ENCODE results near the gene SHISA6. TPM values are rescaled to one million over a fixed set of nuclear protein-coding genes. Genes with fewer than 3 reads are reported as not detected.

The SHISA6 gene
- polyA plus RNA-seq, 1 donor (not counting 4 experiments of a cell fraction or from before 2014, with no cell fraction given) = 2.2 TPM

- no peaks in the 10 kb centered on the region for H4K20me1 ChIP-seq (ENCODE audit: control insufficient read depth, extremely low read depth, insufficient read depth, low read length)
- no peak overlapping the region for H3K27ac ChIP-seq (ENCODE audit: control insufficient read depth, insufficient read depth, low read length)
- no peak for FAIRE-seq
- no peak overlapping the region for H3K9ac ChIP-seq (ENCODE audit: control insufficient read depth, extremely low read depth, insufficient read depth, low read length)
- no peaks in the 10 kb centered on the region for H3K36me3 ChIP-seq (ENCODE audit: control insufficient read depth in 2 of 2, extremely low read depth in 1 of 2, insufficient read depth in 2 of 2, low read length in 2 of 2)
- no peak for DNase-seq (ENCODE audit: low read depth, low spot score)
- peaks cover 12% of the 10 kb centered on the region for H3K4me1 ChIP-seq (ENCODE audit: control insufficient read depth, extremely low read depth, insufficient read depth, low read length)
- TF ChIP-seq EZH2 (IDR thresholded peaks at IDR 0.05; ENCODE audit: low read length) = no peak
- no peak for TF ChIP-seq CTCF (optimal IDR thresholded peaks at IDR 0.05 in 1 of 3, IDR thresholded peaks at IDR 0.05 in 1 of 3, conservative IDR thresholded peaks at IDR 0.05 in 1 of 3; ENCODE audit: extremely low read depth in 1 of 3, insufficient read depth in 2 of 3, low read length in 3 of 3)
- dilution Hi-C loops (cut with MboI; ENCODE audit: extremely low pct_ligation_motif_present, low sequenced_read_pairs) = no loop called here
- H3K79me2 ChIP-seq (ENCODE audit: control insufficient read depth, insufficient read depth, low read length) = no peaks in the 10 kb centered on the region
- no peak overlapping the region for H3K4me3 ChIP-seq (ENCODE audit: control insufficient read depth in 2 of 3, extremely low read depth in 1 of 3, insufficient read depth in 2 of 3, low read depth in 1 of 3, low read length in 3 of 3)
- no peaks in the 10 kb centered on the region for H3K9me3 ChIP-seq (ENCODE audit: control insufficient read depth, low read depth, low read length)
- no peaks in the 10 kb centered on the region for H3K9me1 ChIP-seq (ENCODE audit: control insufficient read depth, extremely low read depth, insufficient read depth, low read length)
- H3K27me3 ChIP-seq (ENCODE audit: control insufficient read depth, extremely low read depth, insufficient read depth, low read length) = no peaks in the 10 kb centered on the region
- H2AFZ ChIP-seq (ENCODE audit: control insufficient read depth, low read length) = no peak overlapping the region
- H3K4me2 ChIP-seq (ENCODE audit: control insufficient read depth, extremely low read depth, insufficient read depth, low read depth, low read length) = no peak overlapping the region
Measured at GRCh38 chr17:11256877-11257276, 15.9 kb downstream of the SHISA6 start.

- Histone ChIP-seq H3K4me2 (ENCODE audit: control insufficient read depth, extremely low read depth, insufficient read depth, low read depth, low read length) (no peak overlapping the region), H3K27me3 (ENCODE audit: control insufficient read depth, extremely low read depth, insufficient read depth, low read length) (no peaks in the 10 kb centered on the region), H3K9me1 (ENCODE audit: control insufficient read depth, extremely low read depth, insufficient read depth, low read length) (no peaks in the 10 kb centered on the region), H3K36me3 (ENCODE audit: control insufficient read depth in 2 of 2, extremely low read depth in 1 of 2, insufficient read depth in 2 of 2, low read length in 2 of 2) (peaks cover 0 to 7% of the 10 kb centered on the region in 2 experiments), H3K4me3 (ENCODE audit: control insufficient read depth in 2 of 3, extremely low read depth in 1 of 3, insufficient read depth in 2 of 3, low read depth in 1 of 3, low read length in 3 of 3) (no peak overlapping the region), H3K9me3 (ENCODE audit: control insufficient read depth, low read depth, low read length) (no peaks in the 10 kb centered on the region), H4K20me1 (ENCODE audit: control insufficient read depth, extremely low read depth, insufficient read depth, low read length) (no peaks in the 10 kb centered on the region), H3K4me1 (ENCODE audit: control insufficient read depth, extremely low read depth, insufficient read depth, low read length) (peaks cover 6% of the 10 kb centered on the region), H3K9ac (ENCODE audit: control insufficient read depth, extremely low read depth, insufficient read depth, low read length) (no peak overlapping the region), H3K27ac (ENCODE audit: control insufficient read depth, insufficient read depth, low read length) (no peak overlapping the region), H3K79me2 (ENCODE audit: control insufficient read depth, insufficient read depth, low read length) (no peaks in the 10 kb centered on the region), H2AFZ (ENCODE audit: control insufficient read depth, low read length) (no peak overlapping the region)
- FAIRE-seq (no peak), DNase-seq (ENCODE audit: low read depth, low spot score) (no peak)
- dilution Hi-C loops (cut with MboI; ENCODE audit: extremely low pct_ligation_motif_present, low sequenced_read_pairs) = no loop called here
- TF ChIP-seq CTCF (optimal IDR thresholded peaks at IDR 0.05 in 1 of 3, IDR thresholded peaks at IDR 0.05 in 1 of 3, conservative IDR thresholded peaks at IDR 0.05 in 1 of 3; ENCODE audit: extremely low read depth in 1 of 3, insufficient read depth in 2 of 3, low read length in 3 of 3) = peak in 2 of 3 experiments; percentile 28 to 49
- TF ChIP-seq EZH2 (IDR thresholded peaks at IDR 0.05; ENCODE audit: low read length) = no peak
Measured at GRCh38 chr17:11264183-11264871, 23.3 kb downstream of the SHISA6 start.
